H9 (cell line): Measurements from ENCODE around the gene PLXNA4. TPM values are rescaled to one million over a fixed set of nuclear protein-coding genes. Genes with fewer than 3 reads are reported as not detected.

Source experiments
- DNase-seq: peaks from one replicate; pipeline ENCODE4 v3.0.0-alpha.2; 2017
- H2AFZ ChIP-seq: one replicate; pipeline ENCODE4 v1.6.1; 2013; ENCODE audit warnings: mild to moderate bottlenecking, low read length, control low read depth, moderate library complexity
- H2AK5ac ChIP-seq: 2 replicates; pipeline ENCODE4 v1.6.1; 2013; ENCODE audit warnings: low read length, control low read depth, mixed read lengths; ENCODE audit not compliant: insufficient read length
- H2BK120ac ChIP-seq: one replicate; pipeline ENCODE4 v1.6.1; 2013; ENCODE audit warnings: low read depth, mild to moderate bottlenecking, low read length, control low read depth, inconsistent platforms; ENCODE audit not compliant: poor library complexity, severe bottlenecking
- H2BK12ac ChIP-seq: 2 replicates; pipeline ENCODE4 v1.6.1; 2013; ENCODE audit warnings: low read length, control low read depth, mixed read lengths, low read depth; ENCODE audit not compliant: insufficient read length
- H2BK15ac ChIP-seq: 2 replicates; pipeline ENCODE4 v1.6.1; 2013; ENCODE audit warnings: low read depth, low read length, control low read depth
- H2BK20ac ChIP-seq: one replicate; pipeline ENCODE4 v1.6.1; 2013; ENCODE audit warnings: low read depth, mild to moderate bottlenecking, low read length, control low read depth, inconsistent platforms; ENCODE audit not compliant: poor library complexity, severe bottlenecking
- H2BK5ac ChIP-seq: 2 replicates; pipeline ENCODE4 v1.6.1; 2013; ENCODE audit warnings: low read length, control low read depth, mixed read lengths; ENCODE audit not compliant: insufficient read length
- H3K14ac ChIP-seq: 2 replicates; pipeline ENCODE4 v1.6.1; 2013; ENCODE audit warnings: low read length, control low read depth; ENCODE audit not compliant: insufficient read depth
- H3K18ac ChIP-seq: 2 replicates; pipeline ENCODE4 v1.6.1; 2013; ENCODE audit warnings: low read depth, mild to moderate bottlenecking, mixed read lengths, low read length, control low read depth; ENCODE audit not compliant: insufficient read length
- H3K23ac ChIP-seq: 2 replicates; pipeline ENCODE4 v1.6.1; 2013; ENCODE audit warnings: low read length, control low read depth, mixed read lengths, low read depth; ENCODE audit not compliant: insufficient read length
- H3K23me2 ChIP-seq: 2 replicates; pipeline ENCODE4 v1.6.1; 2013; ENCODE audit warnings: low read depth, mild to moderate bottlenecking, mixed read lengths, low read length, control low read depth; ENCODE audit not compliant: insufficient read length, poor library complexity, severe bottlenecking
- H3K27ac ChIP-seq: 2 replicates; pipeline ENCODE4 v1.5.1; 2013; ENCODE audit warnings: low read length, control low read depth, mixed read lengths, low read depth; ENCODE audit not compliant: insufficient read length
- H3K27me3 ChIP-seq: 2 replicates; pipeline ENCODE4 v1.6.1; 2013; ENCODE audit warnings: low read length, control low read depth, inconsistent platforms; ENCODE audit not compliant: insufficient read depth
- H3K4ac ChIP-seq: 2 replicates; pipeline ENCODE4 v1.6.1; 2013; ENCODE audit warnings: low read depth, mild to moderate bottlenecking, control low read depth, inconsistent platforms, low read length, moderate library complexity
- H3K4me1 ChIP-seq: 2 replicates; pipeline ENCODE4 v1.6.1; 2013; ENCODE audit warnings: low read length, control low read depth, inconsistent platforms; ENCODE audit not compliant: insufficient read depth
- H3K4me2 ChIP-seq: 2 replicates; pipeline ENCODE4 v1.6.1; 2013; ENCODE audit warnings: low read length, control low read depth, mixed read lengths; ENCODE audit not compliant: insufficient read length, insufficient read depth
- H3K56ac ChIP-seq: 2 replicates; pipeline ENCODE4 v1.6.1; 2013; ENCODE audit warnings: low read depth, mild to moderate bottlenecking, mixed read lengths, low read length, control low read depth; ENCODE audit not compliant: insufficient read length
- H3K79me1 ChIP-seq: 2 replicates; pipeline ENCODE4 v1.6.1; 2013; ENCODE audit warnings: low read depth, mild to moderate bottlenecking, moderate library complexity, low read length, control low read depth, inconsistent platforms; ENCODE audit not compliant: insufficient read depth, poor library complexity, severe bottlenecking
- H3K79me2 ChIP-seq: 2 replicates; pipeline ENCODE4 v1.6.1; 2013; ENCODE audit warnings: low read length, control low read depth, inconsistent platforms; ENCODE audit not compliant: insufficient read depth
- H3K9ac ChIP-seq: 2 replicates; pipeline ENCODE4 v1.6.1; 2013; ENCODE audit warnings: low read length, control low read depth, mixed read lengths; ENCODE audit not compliant: insufficient read length; ENCODE audit errors: extremely low read depth
- H3K9me3 ChIP-seq: one replicate; pipeline ENCODE4 v1.6.1; 2013; ENCODE audit warnings: low read depth, low read length, inconsistent platforms; ENCODE audit not compliant: control insufficient read depth
- H3T11ph ChIP-seq: one replicate; pipeline ENCODE4 v1.6.1; 2013; ENCODE audit warnings: mild to moderate bottlenecking, low read length, control low read depth, inconsistent platforms
- H4K20me1 ChIP-seq: one replicate; pipeline ENCODE4 v1.6.1; 2013; ENCODE audit not compliant: control insufficient read depth, insufficient read length, insufficient read depth
- H4K5ac ChIP-seq: 2 replicates; pipeline ENCODE4 v1.6.1; 2013; ENCODE audit warnings: low read depth, mild to moderate bottlenecking, mixed read lengths, low read length, control low read depth; ENCODE audit not compliant: insufficient read length
- H4K8ac ChIP-seq: replicated peaks from 2 replicates; pipeline ENCODE4 v1.6.1; 2013; ENCODE audit warnings: low read length, control low read depth, mixed read lengths, low read depth; ENCODE audit not compliant: insufficient read length
- H4K91ac ChIP-seq: 2 replicates; pipeline ENCODE4 v1.6.1; 2013; ENCODE audit warnings: low read depth, mild to moderate bottlenecking, moderate library complexity, mixed read lengths, low read length, control low read depth; ENCODE audit not compliant: insufficient read length
- H3K27ac Mint-ChIP-seq, 3 experiments: 2 replicates in 2 of 3; 3 replicates in 1 of 3; pipeline ENCODE4 v1.8.0; 2020 to 2021; ENCODE audit warnings: mixed read lengths in 3 of 3, mild to moderate bottlenecking in 1 of 3, moderate library complexity in 1 of 3
- H3K27me3 Mint-ChIP-seq: 2 replicates; pipeline ENCODE4 v1.8.0; 2021; ENCODE audit warnings: low read depth, mild to moderate bottlenecking, moderate library complexity, mixed read lengths
- H3K36me3 Mint-ChIP-seq, 3 experiments: 2 replicates in 2 of 3; 3 replicates in 1 of 3; pipeline ENCODE4 v1.8.0; 2020 to 2021; ENCODE audit warnings: low read depth in 3 of 3, mixed read lengths in 3 of 3; ENCODE audit not compliant: insufficient read depth in 1 of 3
- H3K4me1 Mint-ChIP-seq, 2 experiments: 2 replicates each; pipeline ENCODE4 v1.8.0; 2020; ENCODE audit warnings: mixed read lengths in 2 of 2
- H3K4me3 Mint-ChIP-seq, 2 experiments: 2 replicates in 1 of 2; 3 replicates in 1 of 2; pipeline ENCODE4 v1.8.0; 2020 to 2021; ENCODE audit warnings: mild to moderate bottlenecking in 2 of 2, mixed read lengths in 2 of 2, moderate library complexity in 1 of 2
- H3K9me3 Mint-ChIP-seq, 2 experiments: 2 replicates in 1 of 2; 3 replicates in 1 of 2; pipeline ENCODE4 v1.8.0; 2020; ENCODE audit warnings: mild to moderate bottlenecking in 2 of 2, mixed read lengths in 2 of 2, moderate library complexity in 1 of 2
- CTCF ChIP-seq: fragments of 200-600 bp; sonication (generic); conservative IDR thresholded peaks from 3 replicates; pipeline ENCODE4 v1.8.0; 2021; ENCODE audit warnings: antibody characterized with exemption, mild to moderate bottlenecking
- WGBS: extraction: QIAGEN DNeasy Blood & Tissue Kit; methylation state at CpG from one replicate; pipeline ENCODE4 v1.1.7; 2013; ENCODE audit warnings: missing lambda C conversion rate, low lambda C conversion rate, mixed read lengths; ENCODE audit not compliant: insufficient read length; ENCODE audit errors: extremely low coverage; 5-methylcytosine and 5-hydroxymethylcytosine counted together
- total RNA-seq: library from RNA; stranded (reverse); gene quantifications from 2 replicates; pipeline ENCODE4 v1.2.1, GENCODE V29; 2021

Gene PLXNA4
- total RNA-seq, 1 experiment from 2014 or later: 0.35 TPM

- H3K9me3 ChIP-seq: no peaks in the 10 kb centered on the region
- no peak overlapping the region for H3K23ac ChIP-seq
- H2BK20ac ChIP-seq: no peak overlapping the region
- no peaks in the 10 kb centered on the region for H4K20me1 ChIP-seq
- H4K8ac ChIP-seq: no peak overlapping the region
- H2BK15ac ChIP-seq: no peak overlapping the region
- TF ChIP-seq CTCF: no peak
- H4K91ac ChIP-seq: no peak overlapping the region
- no peaks in the 10 kb centered on the region for H3K79me2 ChIP-seq
- no peak overlapping the region for H2BK12ac ChIP-seq
- DNase-seq: no peak
- H2AK5ac ChIP-seq: no peak overlapping the region
- Mint-ChIP-seq H3K36me3 (no peaks in the 10 kb centered on the region), H3K27ac (no peak overlapping the region), H3K4me1 (peaks cover 14 to 17% of the 10 kb centered on the region in 2 experiments), H3K4me3 (no peak overlapping the region), H3K27me3 (no peaks in the 10 kb centered on the region; the same call in 1 of the 2 replicates), H3K9me3 (no peaks in the 10 kb centered on the region)
- no peak overlapping the region for H3K18ac ChIP-seq
- H3K4ac ChIP-seq: no peak overlapping the region
- WGBS: no CpG with 5 or more reads among the region's 10 CpGs
- H3K9ac ChIP-seq: no peak overlapping the region
- H3K56ac ChIP-seq: no peak overlapping the region
- no peak overlapping the region for H2AFZ ChIP-seq
- H3T11ph ChIP-seq: no peak overlapping the region
- no peak overlapping the region for H3K27ac ChIP-seq
- H3K14ac ChIP-seq: no peak overlapping the region
- H3K23me2 ChIP-seq: no peaks in the 10 kb centered on the region
- no peaks in the 10 kb centered on the region for H3K27me3 ChIP-seq
- H4K5ac ChIP-seq: no peak overlapping the region
- no peak overlapping the region for H2BK5ac ChIP-seq
- no peak overlapping the region for H3K4me2 ChIP-seq
- H3K4me1 ChIP-seq: no peaks in the 10 kb centered on the region
- H3K79me1 ChIP-seq: no peaks in the 10 kb centered on the region
- no peak overlapping the region for H2BK120ac ChIP-seq
Measured at GRCh38 chr7:132102942-132103341, 473.3 kb downstream of the PLXNA4 start.
